Left renal cortex interstitium (tissue), 4 donors: ENCODE data around the gene RIIAD1. TPM values are rescaled to one million over a fixed set of nuclear protein-coding genes. Genes with fewer than 3 reads are reported as not detected.

ENCODE experiments used
- DNase-seq, 4 donors: peaks; one replicate each; pipeline ENCODE4 v3.0.0-alpha.2; 2013; ENCODE audit warnings: low read depth in 4 of 4, low spot score in 2 of 4, missing footprints in 1 of 4
- polyA plus RNA-seq, 4 donors: library from polyadenylated mRNA; unstranded; fragments of 120-200 nt; gene quantifications; one replicate each; pipeline ENCODE4 v1.2.1, GENCODE V29; 2013; ENCODE audit not compliant: insufficient read length in 4 of 4

The RIIAD1 gene
- polyA plus RNA-seq, 4 donors: 0.38 TPM; not detected in 3

DNA sequence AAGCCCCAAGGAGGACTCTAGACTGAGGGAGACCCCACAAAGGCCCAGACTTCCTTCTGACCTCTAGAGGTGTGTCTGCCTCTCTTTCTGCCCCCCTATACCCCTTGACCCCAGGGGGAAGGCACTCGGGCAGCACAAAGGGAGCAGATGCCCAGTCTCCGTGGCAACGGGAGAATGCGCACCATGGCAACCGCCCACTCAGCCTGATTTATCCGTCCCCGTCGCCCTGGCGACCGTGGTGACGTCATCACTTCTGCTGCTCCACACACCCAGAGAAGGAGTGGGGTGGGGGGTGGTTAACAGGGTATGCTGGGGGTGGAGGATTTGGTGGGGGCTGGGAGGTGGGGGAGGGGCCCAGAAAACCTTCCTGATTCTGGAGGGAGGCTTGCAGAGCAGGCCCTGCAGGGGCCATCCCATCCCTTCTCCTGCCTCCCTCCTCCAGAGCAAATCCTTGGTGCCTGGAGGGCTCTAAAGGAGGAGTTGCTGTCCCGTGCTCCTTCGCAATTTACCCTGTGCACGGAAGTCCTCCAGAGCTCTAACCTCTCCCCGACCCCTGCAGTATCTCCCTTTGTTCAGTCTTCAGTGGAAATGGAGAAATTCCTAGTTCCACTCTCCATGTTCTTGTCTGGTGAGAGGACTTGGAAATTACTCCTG lies 11.0 kb upstream of the RIIAD1 start:
- DNase-seq: no peak

- DNase-seq: no peak
These were observed 10.1 kb upstream of the RIIAD1 start for GRCh38 chr1:151711044-151711800.

GRCh38 chr1:151711951-151712350 lies 9.4 kb upstream of the RIIAD1 start:
- no peak for DNase-seq

GRCh38 chr1:151713044-151713443 lies 8.3 kb upstream of the RIIAD1 start:
- DNase-seq: no peak

GRCh38 chr1:151713874-151714273 lies 7.4 kb upstream of the RIIAD1 start:
- DNase-seq: no peak

DNA sequence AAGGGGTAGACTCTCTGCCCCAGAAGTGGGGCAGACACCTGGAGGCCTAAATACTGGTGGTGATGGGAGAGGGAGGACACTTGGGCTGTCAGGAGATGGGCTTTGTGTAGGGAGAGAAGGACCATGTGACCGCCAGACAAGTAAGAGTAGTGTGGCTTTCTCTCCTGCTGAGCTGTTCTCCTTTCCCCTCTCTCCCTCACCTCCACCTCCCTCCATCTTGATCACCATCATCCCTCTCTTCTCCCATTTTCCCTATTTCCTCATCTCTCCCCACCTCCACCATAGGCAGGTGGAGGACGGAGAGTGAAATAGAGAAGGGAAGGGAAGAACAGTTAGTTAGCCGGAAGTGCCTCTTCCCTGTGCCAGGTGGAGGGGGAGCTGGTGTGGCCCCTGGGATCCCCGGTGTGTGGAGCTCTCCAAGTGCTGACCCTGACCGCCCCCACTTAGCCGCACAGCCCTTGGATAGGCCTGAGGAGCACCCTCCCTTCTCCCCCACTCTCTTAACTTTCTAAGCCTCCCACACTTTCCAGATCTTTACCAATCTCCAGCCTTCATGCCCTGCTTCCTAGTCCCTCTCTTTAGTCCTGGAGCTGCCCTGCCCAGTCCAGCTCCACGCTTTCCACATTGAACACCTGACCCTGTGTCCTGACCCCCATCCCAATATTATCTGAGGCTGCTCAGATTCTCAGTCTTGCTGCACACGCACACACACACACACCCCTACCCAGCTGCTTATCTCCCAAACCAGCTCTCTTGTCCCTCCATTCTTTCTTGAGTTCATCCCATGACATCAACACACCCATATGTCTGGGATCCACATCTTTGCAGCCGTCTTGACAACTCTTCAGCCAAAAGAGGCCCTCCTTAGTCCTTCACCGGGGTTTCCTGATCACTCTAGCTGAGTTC lies 6.2 kb upstream of the RIIAD1 start:
- no peak for DNase-seq

DNA sequence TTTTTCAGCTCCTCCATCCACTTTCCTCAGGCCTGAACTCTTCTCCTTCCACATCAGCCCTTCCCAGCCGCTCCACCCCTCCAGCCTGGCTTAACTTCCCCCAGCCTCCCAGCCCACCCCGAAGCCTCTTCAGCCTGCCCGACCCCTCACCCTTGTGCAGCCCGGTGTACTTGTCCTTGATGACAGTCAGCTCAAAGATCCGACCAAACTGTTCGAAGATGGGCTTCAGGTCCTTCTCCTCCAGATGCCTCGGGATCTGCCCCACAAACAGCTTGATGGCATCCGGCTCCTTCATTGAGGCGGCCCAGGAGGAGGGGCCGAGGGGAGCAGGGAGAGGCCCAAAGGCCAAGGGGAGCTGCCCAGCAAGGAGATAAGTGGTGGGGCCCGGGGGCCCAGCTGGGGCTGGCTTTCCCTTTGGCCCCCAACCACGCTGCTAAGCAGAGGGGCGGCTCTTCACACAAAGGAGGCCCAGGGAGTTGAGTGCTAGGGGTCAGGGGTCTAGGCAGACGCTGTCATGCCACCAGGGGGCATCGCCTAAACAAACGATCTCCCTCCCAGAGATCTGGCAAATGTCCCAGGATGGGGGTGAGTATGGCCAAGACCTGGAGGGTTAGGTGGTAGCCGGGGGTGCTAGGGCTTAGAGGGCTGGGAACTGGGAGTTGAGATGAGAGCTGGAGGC lies 5.5 kb upstream of the RIIAD1 start:
- DNase-seq: no peak

DNA sequence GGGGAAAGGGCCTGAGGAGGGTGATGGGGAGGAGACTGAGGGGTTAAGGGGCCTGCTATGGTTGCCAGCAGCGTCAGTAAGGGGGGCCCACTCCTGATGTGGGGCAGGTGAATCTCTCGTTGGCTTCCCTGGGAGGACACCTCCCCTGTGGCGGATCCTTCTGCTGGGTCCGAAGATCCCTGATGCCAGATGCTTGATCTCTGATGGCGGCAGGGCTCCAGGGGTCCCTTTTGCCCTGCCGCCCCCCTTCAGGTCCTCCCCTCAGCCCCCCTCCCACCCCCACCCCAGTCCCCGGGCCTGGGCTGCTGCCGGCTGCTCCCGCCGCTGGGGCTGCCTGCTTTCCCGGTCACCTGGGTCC lies 4.9 kb upstream of the RIIAD1 start:
- DNase-seq: no peak

DNA sequence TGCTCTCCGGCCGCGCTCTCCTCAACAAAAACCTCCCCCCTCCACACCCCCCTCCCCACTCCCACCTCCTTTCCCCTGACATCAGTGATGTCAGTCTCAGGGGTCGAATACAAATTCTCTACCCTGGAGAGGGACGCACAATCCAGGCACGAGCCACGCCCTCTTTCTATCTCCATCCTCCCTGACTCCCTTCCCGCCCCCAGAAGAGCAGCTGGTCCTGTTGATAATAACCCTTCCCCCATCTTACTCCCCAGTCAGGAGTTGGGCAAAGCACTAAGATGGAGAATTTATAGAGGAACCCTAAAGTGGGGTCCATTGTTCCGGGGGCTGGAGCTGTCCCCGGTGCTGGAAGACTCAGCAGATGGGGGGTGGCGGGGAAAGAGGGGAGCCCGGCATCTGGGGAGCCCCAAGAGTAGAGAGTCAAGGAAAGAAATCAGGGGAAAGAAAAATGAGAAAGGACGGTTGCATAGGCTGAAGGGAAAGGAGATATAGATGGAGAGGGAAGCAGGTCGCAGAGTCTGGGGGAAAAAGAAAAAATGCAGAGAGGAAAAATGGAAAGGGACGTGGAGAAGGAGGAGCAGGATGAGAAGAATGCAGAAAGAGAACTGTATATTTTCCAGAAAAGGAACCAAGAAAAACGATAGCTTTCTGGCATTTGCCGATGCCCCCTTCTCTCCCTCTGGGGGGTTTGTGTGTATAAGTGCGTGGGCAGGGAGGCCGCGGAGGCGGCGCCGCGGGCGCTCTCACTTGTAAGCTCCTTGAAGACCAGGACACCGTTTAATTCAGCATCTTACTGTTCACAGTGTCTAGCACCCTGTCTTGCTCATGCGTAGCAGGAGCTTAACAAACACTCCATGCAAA lies 4.3 kb upstream of the RIIAD1 start, which contains the start of gene CELF3:
TSS of gene CELF3 (minus strand) at position 33 of the 861 bp plus-strand sequence. CDS start 783 bp downstream, outside the sequence.
- DNase-seq: peak in 2 of 4 donors; percentile 35 to 42

DNA sequence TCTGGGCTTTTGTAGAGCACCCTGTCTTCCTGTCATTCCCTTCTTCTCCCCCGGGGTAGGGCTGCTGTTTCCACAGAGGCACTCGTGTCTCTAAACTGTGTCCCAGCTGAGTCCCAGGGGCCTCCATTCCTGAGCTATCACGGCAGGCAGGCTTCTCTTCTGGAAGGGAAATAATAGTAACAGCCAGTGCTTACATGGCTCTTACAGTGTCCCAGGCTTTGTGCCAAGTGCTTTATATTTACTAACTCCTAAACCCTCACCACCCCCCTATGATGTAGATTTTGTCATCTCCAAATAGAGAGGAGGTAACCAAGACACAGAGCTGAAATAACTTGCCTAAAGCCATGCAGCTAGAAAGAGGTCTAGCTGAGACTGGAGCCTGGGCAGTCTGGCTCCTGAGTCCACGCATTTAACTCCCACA lies 3.3 kb upstream of the RIIAD1 start:
- no peak for DNase-seq

GRCh38 chr1:151718666-151719065 lies 2.7 kb upstream of the RIIAD1 start:
- DNase-seq: no peak

DNA sequence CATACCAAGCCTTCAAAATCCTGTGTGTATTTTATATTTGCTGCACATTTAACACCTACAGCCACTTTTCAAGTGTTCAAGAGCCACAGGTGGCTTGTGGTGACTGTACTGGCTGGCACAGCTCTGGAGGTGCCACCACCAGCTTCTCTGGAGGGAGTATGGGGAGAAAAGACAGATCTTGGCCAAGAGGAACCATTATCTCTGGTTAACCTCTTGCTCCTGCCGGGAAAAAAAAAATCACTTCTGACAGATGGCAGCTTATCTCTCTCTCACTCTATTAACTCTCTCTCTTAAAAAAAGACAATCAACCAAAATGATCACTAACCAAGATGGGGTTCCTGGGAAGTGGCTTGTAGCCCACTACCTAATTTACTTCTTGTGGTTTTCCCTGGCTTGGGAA lies 1.2 kb upstream of the RIIAD1 start:
- no peak for DNase-seq

DNA sequence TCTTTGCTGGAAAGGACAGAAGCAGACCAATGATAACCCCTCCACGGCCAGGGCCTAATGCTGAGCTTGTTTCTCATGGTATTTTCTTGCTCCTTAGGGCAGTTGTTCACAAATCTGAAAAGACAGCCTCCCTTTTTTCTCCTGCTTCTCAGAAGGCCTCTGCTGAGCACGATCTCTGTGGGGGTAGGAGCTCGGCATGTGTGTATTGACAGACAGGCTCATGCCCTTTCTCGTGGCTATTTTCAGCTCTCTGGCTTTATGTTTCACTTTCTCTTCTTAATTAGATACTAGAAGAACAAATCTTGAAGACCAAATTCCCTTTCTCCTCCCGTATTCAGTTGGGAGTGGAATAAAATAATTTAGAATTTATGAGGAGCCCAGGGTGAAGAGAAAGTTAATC lies 768 bp upstream of the RIIAD1 start:
- no peak for DNase-seq

DNA sequence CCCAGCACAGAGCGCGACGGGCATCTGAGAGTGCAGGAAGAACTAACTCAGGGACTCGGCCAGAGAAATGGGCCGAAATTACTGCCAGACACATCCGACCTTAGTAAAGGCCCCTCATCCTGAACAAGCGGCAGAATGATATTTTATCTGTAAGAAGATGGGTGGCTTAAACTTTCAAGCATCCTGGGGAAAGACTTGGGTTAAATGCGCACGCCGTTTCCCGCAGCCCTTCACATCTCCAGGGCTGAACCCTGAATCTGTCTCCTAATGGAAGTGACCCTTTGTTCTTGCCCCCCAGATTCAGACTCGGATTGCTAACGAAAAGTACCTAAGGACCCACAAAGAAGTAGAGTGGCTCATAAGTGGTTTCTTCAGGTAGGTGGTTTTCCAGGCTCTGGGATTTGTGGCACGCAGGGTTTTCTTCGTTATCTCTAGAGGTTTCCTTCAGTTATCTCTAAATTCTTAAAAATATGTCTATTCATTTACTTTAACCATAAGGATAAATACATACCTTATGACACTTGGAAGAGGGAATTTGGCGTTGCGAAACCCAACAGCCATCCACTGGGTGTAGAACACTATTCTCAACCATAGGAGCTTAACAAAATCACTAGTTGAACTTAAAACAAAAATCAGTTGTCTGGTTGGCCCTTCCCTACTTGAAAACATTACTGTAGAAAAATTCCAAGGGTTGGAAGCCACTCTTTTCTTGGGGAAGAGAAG lies 627 bp downstream of the RIIAD1 start:
- DNase-seq: no peak

- no peak for DNase-seq
These were observed 2.5 kb downstream of the RIIAD1 start for GRCh38 chr1:151723726-151724370.

- DNase-seq: no peak
These were observed 7.1 kb downstream of the RIIAD1 start for GRCh38 chr1:151728151-151729054.

DNA sequence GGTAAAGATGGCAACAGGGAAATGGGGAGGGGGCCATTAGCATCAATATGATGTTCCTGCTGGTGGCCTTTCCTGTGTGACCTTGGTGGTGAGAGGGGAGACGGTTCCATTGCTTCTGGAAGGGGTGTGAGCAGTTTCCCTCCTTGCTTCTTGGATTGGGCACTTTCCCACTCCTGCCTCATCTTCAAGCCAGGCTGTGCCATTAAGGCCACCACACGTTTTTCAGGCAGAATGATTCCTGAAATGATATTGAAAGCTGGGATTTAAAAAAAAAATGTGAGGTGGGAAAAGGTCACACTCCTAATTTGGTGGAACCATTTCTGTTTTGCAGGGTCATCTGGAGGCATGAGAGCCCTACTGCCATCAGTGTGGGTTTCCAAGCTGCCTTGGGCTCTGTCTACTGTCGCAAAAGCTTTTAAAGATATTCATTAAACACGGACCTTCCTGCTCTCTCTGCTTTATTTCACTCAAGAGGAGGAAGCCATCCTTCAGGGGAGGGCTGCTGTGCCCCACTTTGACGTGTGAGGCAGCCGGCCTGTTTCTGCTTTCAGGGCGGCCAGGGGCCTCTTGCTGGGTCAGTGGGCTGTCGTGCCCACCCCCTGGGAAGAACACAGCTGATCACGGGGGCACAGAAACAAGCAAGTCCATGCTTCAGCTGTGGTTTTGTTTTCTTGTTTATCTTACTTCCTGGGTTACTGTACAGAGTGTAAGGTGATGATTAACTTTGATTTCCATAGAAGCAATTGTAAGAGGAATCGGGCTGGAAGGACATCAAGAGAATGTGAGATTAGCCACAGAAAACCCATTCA lies 8.0 kb downstream of the RIIAD1 start:
- no peak for DNase-seq
